GM12878 (cell line): Measurements from ENCODE around the gene SCARF2. TPM values are rescaled to one million over a fixed set of nuclear protein-coding genes. Genes with fewer than 3 reads are reported as not detected.

Source experiments
- ATAC-seq: fragments of 200-7000 bp; cut with Tn5 transposase; 3 replicates; pipeline ENCODE4 v1.9.1; 2020; ENCODE audit warnings: mild to moderate bottlenecking, moderate library complexity
- BruUV-seq: library from RNA; stranded (reverse); fragments of 400-500 nt; replicated peaks from 2 replicates; lab custom pipeline; 2021; lab: Mats Ljungman, UMichigan
- CTCF ChIA-PET: fragments of 300-600 bp; sonication (Branson Sonifier 250); formaldehyde crosslinking; extraction: SDS; loops from one replicate; lab custom pipeline; 2021; ENCODE audit warnings: inconsistent platforms; lab: Yijun Ruan, JAX
- POLR2A ChIA-PET: fragments of 350-600 bp; formaldehyde crosslinking; extraction: SDS; loops from one replicate; lab custom pipeline; 2021; ENCODE audit warnings: inconsistent platforms; lab: Charles Lee
- RAD21 ChIA-PET: fragments of 300-600 bp; sonication (Branson Sonifier 250); formaldehyde crosslinking; loops from one replicate; lab custom pipeline; 2023; ENCODE audit warnings: antibody characterized with exemption; ENCODE audit not compliant: unreplicated experiment; lab: Charles Lee
- SMC1A ChIA-PET: fragments of 300-600 bp; sonication (Branson Sonifier 250); formaldehyde crosslinking; loops from one replicate; lab custom pipeline; 2023; ENCODE audit not compliant: unreplicated experiment, uncharacterized antibody; lab: Charles Lee
- DNase-seq: peaks from one replicate; pipeline ENCODE4 v3.0.0-alpha.2; 2011; ENCODE audit warnings: low read depth, low spot score
- FAIRE-seq: peaks from 3 replicates; lab custom pipeline; 2011; peaks lifted over from hg19 to GRCh38; lab: Jason Lieb, UNC
- H2AFZ ChIP-seq: 2 replicates; pipeline ENCODE4 v1.6.0; 2011; ENCODE audit warnings: low read depth, low read length, control low read depth; ENCODE audit not compliant: control insufficient read depth
- H3K27ac ChIP-seq: 2 replicates; pipeline ENCODE4 v1.5.1; 2011; ENCODE audit warnings: control low read depth; ENCODE audit not compliant: control insufficient read depth, insufficient read depth
- H3K27me3 ChIP-seq, 2 experiments: replicated peaks in 1 of 2; 2 replicates each; pipeline versions ENCODE4 v1.6.0 to v1.6.1; 2011; ENCODE audit warnings: low read length in 1 of 2; ENCODE audit not compliant: control insufficient read depth in 2 of 2, insufficient read depth in 2 of 2
- H3K36me3 ChIP-seq, 2 experiments: 2 replicates each; pipeline ENCODE4 v1.5.1; 2011; ENCODE audit warnings: low read length in 1 of 2; ENCODE audit not compliant: control insufficient read depth in 2 of 2, insufficient read depth in 2 of 2
- H3K4me1 ChIP-seq: 2 replicates; pipeline ENCODE4 v1.6.1; 2011; ENCODE audit warnings: mild to moderate bottlenecking, low read length, moderate library complexity, mixed read lengths; ENCODE audit not compliant: control insufficient read depth, insufficient read depth
- H3K4me2 ChIP-seq: 2 replicates; pipeline ENCODE4 v1.6.0; 2011; ENCODE audit warnings: control low read depth; ENCODE audit not compliant: control insufficient read depth, insufficient read depth
- H3K4me3 ChIP-seq: fragments of 200-600 bp; sonication (generic); 2 replicates; pipeline ENCODE4 v1.5.1; 2016
- H3K79me2 ChIP-seq: 2 replicates; pipeline ENCODE4 v1.6.0; 2011; ENCODE audit warnings: low read length; ENCODE audit not compliant: control insufficient read depth, insufficient read depth
- H3K9ac ChIP-seq: 2 replicates; pipeline ENCODE4 v1.8.0; 2011; ENCODE audit warnings: low read length, control low read depth, mixed read lengths; ENCODE audit not compliant: control insufficient read depth, insufficient read depth
- H3K9me3 ChIP-seq: replicated peaks from 3 replicates; pipeline ENCODE4 v1.5.1; 2011; ENCODE audit warnings: mild to moderate bottlenecking, low read length; ENCODE audit not compliant: control insufficient read depth, insufficient read depth
- H4K20me1 ChIP-seq: 2 replicates; pipeline ENCODE4 v1.6.0; 2011; ENCODE audit not compliant: control insufficient read depth, insufficient read depth
- BMI1 ChIP-seq: fragments of 450-650 bp; IDR thresholded peaks from 2 replicates; pipeline ENCODE4 v1.6.1; 2016; ENCODE audit warnings: mild to moderate bottlenecking, moderate library complexity, borderline replicate concordance
- SREBF1 ChIP-seq: IDR thresholded peaks from 2 replicates; pipeline ENCODE4 v1.6.1; 2012; ENCODE audit warnings: mild to moderate bottlenecking, low read length
- SUPT20H ChIP-seq: IDR thresholded peaks from 2 replicates; pipeline ENCODE4 v1.6.1; 2011; ENCODE audit warnings: low read depth, mild to moderate bottlenecking, low read length, moderate library complexity, borderline replicate concordance; ENCODE audit not compliant: control insufficient read depth
- WGBS: methylation state at CpG from one replicate; pipeline ENCODE4 v1.1.6; 2016; ENCODE audit warnings: low lambda C conversion rate; ENCODE audit not compliant: insufficient replicate concordance, insufficient coverage; ENCODE audit errors: missing lambda C conversion rate; 5-methylcytosine and 5-hydroxymethylcytosine counted together
- in situ Hi-C: fragments of 300-500 bp; cut with MboI; formaldehyde crosslinking; loops from 9 replicates; pipeline ENCODE4 v1.14.3; 2018; ENCODE audit warnings: mixed read lengths
- intact Hi-C: fragments of 100-400 bp; cut with micrococcal nuclease; formaldehyde crosslinking; loops from one replicate; pipeline ENCODE4 v1.14.2; 2022; ENCODE audit not compliant: unreplicated experiment
- polyA plus RNA-seq, 11 experiments: library from polyadenylated mRNA; depleted of rRNA in 4 of 11; unstranded in 6 of 11; stranded (reverse) in 5 of 11; fragments of >200 nt; fragmentation: Nextera tagmentation in 4 of 11; fragmentation: Illumina TruSeq in 1 of 11; extraction: Ambion mirVana in 4 of 11; extraction: Trizol in 1 of 11; gene quantifications; 1 replicate in 1 of 11; 2 replicates in 10 of 11; pipeline versions ENCODE4 v1.2.1 to v1.2.3, GENCODE V29; 2011 to 2016; ENCODE audit warnings: inconsistent platforms in 2 of 11, missing spikeins in 2 of 11, low read depth in 1 of 11
- total RNA-seq, 4 experiments: library from RNA; depleted of rRNA in 3 of 4; stranded (reverse); fragments of >200 nt in 3 of 4; fragmentation: Illumina TruSeq in 1 of 4; extraction: Trizol in 1 of 4; gene quantifications; 2 replicates each; pipeline versions ENCODE4 v1.2.1 to v1.2.3, GENCODE V29; 2013 to 2021
- TF ChIP-seq, protein P1 (sequence below): fragments of 450-650 bp; IDR thresholded peaks from 2 replicates; pipeline ENCODE4 v1.6.1; 2017; ENCODE audit warnings: mild to moderate bottlenecking, low read depth, inconsistent platforms; ENCODE audit not compliant: poor library complexity, severe bottlenecking
- TF ChIP-seq, protein P2 (sequence below): fragments of 450-650 bp; formaldehyde crosslinking; IDR thresholded peaks from 2 replicates; pipeline ENCODE4 v1.5.0; 2022; ENCODE audit warnings: mild to moderate bottlenecking, missing genetic modification characterization

Gene SCARF2
- total and polyA plus RNA-seq, 10 of the 15 experiments (the other 5 are each of a cell fraction or from before 2014, with no cell fraction given) = 0.01 to 0.74 (median 0.17) TPM; not detected in 5

DNA sequence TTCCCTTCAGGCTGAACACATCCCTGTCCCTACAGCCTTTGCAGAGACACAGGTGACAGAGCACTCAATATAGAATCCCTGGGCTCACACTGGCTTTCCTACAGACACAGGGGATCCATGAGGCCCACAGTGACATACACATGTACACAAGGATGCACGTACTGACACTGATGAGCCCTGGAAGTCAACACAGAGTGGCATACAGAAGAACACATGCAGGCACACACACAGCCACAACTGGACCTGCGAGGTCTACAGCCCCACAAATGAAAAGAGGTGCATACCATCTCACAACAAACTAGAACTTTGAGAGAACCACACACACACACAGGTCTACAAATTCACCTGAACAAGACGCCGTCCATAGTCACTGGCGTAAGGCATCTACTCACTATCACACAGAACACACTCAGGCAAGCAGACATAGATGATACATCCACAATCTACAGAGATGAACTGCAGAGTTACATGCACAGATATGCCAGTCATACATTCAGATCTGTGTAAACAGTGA, 47.2 kb downstream of the SCARF2 start:
- no peaks in the 10 kb centered on the region; the same call in 2 of the 3 replicates for H3K9me3 ChIP-seq
- no peak for FAIRE-seq
- no peaks in the 10 kb centered on the region for H3K36me3 ChIP-seq
- H3K27me3 ChIP-seq = no peaks in the 10 kb centered on the region
- no peaks in the 10 kb centered on the region for H4K20me1 ChIP-seq
- TF ChIP-seq, protein P1, sequence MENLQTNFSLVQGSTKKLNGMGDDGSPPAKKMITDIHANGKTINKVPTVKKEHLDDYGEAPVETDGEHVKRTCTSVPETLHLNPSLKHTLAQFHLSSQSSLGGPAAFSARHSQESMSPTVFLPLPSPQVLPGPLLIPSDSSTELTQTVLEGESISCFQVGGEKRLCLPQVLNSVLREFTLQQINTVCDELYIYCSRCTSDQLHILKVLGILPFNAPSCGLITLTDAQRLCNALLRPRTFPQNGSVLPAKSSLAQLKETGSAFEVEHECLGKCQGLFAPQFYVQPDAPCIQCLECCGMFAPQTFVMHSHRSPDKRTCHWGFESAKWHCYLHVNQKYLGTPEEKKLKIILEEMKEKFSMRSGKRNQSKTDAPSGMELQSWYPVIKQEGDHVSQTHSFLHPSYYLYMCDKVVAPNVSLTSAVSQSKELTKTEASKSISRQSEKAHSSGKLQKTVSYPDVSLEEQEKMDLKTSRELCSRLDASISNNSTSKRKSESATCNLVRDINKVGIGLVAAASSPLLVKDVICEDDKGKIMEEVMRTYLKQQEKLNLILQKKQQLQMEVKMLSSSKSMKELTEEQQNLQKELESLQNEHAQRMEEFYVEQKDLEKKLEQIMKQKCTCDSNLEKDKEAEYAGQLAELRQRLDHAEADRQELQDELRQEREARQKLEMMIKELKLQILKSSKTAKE = no peak
- TF ChIP-seq, protein P2, sequence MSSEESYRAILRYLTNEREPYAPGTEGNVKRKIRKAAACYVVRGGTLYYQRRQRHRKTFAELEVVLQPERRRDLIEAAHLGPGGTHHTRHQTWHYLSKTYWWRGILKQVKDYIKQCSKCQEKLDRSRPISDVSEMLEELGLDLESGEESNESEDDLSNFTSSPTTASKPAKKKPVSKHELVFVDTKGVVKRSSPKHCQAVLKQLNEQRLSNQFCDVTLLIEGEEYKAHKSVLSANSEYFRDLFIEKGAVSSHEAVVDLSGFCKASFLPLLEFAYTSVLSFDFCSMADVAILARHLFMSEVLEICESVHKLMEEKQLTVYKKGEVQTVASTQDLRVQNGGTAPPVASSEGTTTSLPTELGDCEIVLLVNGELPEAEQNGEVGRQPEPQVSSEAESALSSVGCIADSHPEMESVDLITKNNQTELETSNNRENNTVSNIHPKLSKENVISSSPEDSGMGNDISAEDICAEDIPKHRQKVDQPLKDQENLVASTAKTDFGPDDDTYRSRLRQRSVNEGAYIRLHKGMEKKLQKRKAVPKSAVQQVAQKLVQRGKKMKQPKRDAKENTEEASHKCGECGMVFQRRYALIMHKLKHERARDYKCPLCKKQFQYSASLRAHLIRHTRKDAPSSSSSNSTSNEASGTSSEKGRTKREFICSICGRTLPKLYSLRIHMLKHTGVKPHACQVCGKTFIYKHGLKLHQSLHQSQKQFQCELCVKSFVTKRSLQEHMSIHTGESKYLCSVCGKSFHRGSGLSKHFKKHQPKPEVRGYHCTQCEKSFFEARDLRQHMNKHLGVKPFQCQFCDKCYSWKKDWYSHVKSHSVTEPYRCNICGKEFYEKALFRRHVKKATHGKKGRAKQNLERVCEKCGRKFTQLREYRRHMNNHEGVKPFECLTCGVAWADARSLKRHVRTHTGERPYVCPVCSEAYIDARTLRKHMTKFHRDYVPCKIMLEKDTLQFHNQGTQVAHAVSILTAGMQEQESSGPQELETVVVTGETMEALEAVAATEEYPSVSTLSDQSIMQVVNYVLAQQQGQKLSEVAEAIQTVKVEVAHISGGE (CRISPR knock-in tag) = no peak
- TF ChIP-seq SREBF1 (no peak), BMI1 (no peak), SUPT20H (no peak)
- TF ChIP-seq, all 136 proteins: peak for 0
- no peak overlapping the region for H3K4me3 ChIP-seq
- in situ Hi-C loops (no loop called here), intact Hi-C loops (no loop called here)
- POLR2A ChIA-PET = no interaction called here
- H3K4me2 ChIP-seq = no peak overlapping the region
- ATAC-seq = no peak
- DNase-seq = no peak
- H3K9ac ChIP-seq = no peak overlapping the region
- peaks cover 5% of the 10 kb centered on the region for H3K4me1 ChIP-seq
- no peak overlapping the region for H3K27ac ChIP-seq
- no peaks in the 10 kb centered on the region for H3K79me2 ChIP-seq
- no TSS peak for BruUV-seq
- RAD21 ChIA-PET = no interaction called here
- SMC1A ChIA-PET = no interaction called here
- CTCF ChIA-PET = no interaction called here
- no peak overlapping the region for H2AFZ ChIP-seq
- WGBS = 55% methylated on average over 5 of the region's 5 CpGs
